Esophagus mucosa (tissue), 1 donor: ENCODE data around the gene ENTPD6. TPM values are rescaled to one million over a fixed set of nuclear protein-coding genes. Genes with fewer than 3 reads are reported as not detected.

Source experiments
- ATAC-seq: fragments of 200-7000 bp; cut with Tn5 transposase; one replicate; pipeline ENCODE4 v1.9.1; 2020
- total RNA-seq: library from RNA; stranded (reverse); gene quantifications from one replicate; pipeline ENCODE4 v1.2.4, GENCODE V29; 2023
- donor health status: DM: yes; HTN: yes; CAD: no.

Gene ENTPD6
- total RNA-seq, 1 donor from 2014 or later = 27.3 TPM

DNA sequence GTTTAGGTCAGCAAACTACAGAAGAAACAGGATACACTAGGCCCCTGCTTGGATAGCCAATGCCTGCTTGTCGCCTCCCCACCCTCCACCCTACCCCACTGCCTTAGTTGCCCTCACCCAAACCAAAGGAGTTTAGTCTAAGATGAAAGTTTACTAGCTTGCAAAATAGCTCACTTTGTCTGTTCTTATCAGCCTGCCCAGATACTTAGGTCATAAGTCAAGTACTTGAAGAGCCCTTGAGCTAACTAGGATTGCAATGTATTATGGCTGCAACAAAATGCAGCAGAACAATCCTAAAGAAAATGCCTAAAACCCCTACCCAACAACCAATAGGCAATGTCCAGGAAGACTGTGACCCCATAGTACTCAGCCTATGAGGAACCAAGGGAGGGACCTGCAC lies 7.3 kb upstream of the ENTPD6 start:
- ATAC-seq = no peak

- ATAC-seq = no peak
Observed at GRCh38 chr20:25191051-25191450, 4.5 kb upstream of the ENTPD6 start.

DNA sequence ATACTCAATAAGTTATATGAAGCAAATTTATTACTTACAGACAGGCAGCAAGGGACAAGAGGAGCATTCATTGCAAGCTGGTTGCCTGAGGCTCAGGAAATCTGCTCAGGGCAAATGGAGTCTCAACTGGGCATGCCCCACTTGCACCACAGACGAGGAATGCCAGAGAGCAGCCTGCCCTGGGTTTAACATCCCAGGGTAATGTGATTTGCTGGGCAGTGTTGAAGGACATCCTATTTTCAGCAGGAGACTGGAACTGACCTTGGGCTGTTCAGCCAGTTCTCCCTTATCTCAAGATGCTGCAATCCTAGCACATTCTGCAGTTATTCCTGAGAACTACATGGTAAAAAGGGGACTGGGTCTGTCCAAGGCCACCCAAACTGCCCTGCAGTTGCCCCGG lies 3.8 kb upstream of the ENTPD6 start:
- no peak for ATAC-seq

DNA sequence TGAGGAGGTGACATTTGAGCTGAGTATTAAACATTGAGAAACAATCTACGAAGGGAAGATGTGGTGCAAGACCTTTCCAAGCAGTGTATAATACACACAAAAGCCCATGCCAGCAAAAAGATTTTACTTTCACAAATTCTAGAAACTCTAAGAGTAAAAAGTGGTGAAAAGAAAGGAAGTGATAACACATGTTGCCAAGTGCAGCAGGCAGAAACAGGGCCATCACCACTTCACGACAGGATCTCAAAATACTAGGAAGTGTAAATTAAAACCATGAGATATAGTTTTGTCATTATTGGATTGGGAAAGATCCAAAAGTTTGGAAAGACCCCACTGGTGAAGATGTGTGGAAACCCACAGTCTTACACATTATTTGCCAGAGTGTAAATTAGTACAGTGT lies 1.7 kb upstream of the ENTPD6 start:
- ATAC-seq = no peak

GRCh38 chr20:25194333-25194972 lies 1.1 kb upstream of the ENTPD6 start:
- ATAC-seq = no peak

DNA sequence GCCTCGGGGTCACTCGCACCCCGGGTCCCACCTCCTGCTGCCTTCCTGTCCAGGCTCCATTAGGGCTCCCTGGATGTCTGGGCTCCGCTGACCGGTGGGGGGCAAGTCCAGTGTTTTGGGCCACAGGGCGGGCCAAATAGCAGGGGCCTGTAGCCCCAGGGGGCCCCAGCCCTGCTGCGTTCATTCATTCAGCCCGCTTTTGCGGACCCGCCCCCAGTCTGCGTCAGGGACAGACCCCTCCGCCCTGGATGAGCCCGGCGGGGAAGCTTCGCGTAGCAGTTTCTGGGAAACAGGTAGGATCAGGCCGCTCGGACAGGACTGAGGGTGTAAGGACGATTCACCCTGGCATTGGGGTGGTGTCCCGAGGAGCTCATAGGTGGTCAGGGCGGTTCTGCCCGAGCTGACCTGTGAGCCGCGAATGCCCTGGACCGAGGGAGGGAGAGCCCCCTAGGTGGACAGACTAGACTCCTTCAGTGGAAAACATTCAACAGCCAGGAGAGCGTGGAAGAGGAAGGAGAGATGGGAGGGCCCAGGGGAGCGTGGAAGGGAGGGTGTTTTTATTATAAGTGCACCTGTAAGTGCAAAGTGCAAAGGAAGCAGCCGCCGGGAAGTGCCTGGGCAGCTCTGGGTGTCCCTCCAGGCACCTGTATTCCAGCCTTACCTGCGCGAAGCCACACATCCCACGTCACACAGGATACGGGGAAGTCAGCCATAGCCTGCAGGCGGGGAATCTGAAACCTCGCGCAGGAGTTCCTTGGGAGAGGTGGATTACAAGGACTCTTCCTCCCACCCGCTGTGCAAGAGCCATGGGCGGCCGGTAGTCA lies 662 bp downstream of the ENTPD6 start:
- ATAC-seq = peak; percentile 52

DNA sequence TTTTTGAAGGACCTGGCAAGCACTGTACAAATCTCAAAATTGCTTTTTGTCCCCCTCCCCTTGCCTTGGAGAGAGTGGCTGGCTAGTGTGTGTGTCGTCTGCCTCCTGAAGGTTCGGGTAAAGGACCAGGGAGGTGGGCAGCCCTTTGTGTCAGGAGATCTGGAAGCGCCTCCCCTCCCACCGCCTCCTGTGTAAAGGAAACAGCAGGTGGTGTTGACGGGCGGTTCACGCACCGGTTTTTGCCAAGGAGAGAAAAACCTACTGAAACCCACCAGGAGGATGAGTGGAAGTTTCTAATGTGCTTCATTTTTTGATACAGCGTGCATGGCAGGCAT lies 1.2 kb downstream of the ENTPD6 start:
- no peak for ATAC-seq

DNA sequence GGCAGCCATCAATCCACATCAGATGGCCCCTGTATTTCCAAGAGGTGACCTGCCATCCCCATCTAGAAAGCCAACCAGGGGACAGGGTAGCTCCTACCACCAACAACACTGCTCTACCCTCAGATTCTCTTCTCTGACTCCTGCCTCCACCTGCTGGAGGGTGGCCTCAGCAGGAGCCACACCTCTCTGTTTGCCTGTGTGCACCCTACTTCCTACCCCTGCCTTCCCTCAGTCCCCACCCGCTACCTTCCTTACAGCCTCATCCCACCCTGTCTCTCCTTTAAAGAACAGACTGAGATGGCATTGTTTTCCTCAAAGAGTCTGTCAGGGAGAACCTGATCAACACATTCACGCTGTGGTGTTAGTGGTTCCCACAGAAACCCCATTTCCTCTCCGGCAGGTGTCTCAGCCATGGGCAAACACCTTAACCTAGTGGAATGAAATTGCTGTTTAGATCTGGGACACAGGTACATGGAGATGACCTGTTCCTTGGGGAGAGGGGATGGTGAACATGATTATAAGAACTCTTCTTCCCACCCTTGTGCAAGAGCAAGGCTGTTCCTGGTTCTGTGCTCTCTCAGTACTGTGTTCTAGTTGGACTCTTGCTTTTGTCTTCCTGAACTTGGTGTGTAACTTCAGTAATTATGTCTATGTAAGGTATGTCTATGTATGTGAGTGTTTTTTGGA lies 1.8 kb downstream of the ENTPD6 start:
- ATAC-seq = no peak

DNA sequence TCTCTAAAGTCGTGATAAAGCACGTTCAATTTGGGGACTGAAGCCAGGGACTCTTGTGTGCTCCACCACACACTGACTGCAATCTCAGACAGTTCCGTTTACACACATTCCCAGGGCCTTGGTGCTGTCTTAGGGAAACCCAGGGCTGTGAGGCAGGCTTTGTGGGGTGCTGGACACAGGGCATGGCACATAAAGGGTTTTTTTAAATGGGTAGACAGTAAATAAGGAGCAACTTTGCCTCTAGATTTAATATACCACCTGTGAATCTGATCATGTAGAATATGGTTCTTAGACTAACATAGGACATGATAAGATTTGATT lies 2.3 kb downstream of the ENTPD6 start:
- ATAC-seq = no peak

- no peak for ATAC-seq
Observed at GRCh38 chr20:25198663-25199383, 3.3 kb downstream of the ENTPD6 start.

DNA sequence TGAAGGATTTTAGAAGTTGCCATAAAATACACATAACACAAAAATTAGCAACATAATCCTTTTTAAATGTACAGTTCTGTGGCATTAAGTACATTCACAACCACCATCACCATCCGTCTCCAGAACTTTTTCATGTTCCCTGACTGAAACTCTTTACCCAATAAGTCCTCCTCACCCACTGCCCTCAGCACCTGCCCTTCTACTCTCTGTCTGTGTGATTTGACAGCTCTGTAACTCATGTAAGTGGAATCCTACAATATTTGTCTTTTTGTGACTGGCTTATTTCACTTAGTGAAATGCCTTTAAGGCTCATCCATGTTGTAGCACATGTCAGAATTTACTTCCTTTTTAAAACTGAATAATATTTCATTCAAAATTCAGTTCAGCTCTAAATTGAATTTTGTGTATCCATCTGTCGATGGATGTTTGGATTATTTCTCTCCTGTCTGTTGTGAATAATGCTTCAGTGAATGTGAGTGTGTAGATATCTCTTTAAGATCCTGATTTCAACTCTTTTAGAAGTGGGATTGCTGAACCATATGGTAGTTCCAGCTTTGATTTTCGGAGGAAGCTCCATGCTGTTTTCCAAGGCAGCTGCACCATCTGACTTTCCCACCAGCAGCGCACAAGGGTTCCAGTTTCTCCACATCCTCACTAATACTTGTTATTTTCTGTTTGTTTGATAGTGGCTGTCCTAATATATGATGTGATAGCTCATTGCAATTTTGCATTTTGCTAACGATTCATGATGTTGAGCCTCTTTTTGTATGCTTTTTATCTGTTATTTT lies 4.2 kb downstream of the ENTPD6 start:
- no peak for ATAC-seq

- no peak for ATAC-seq
Observed at GRCh38 chr20:25203089-25203488, 7.6 kb downstream of the ENTPD6 start.

GRCh38 chr20:25203871-25204320 lies 8.4 kb downstream of the ENTPD6 start:
- ATAC-seq = no peak

- no peak for ATAC-seq
Observed at GRCh38 chr20:25204550-25205276, 9.2 kb downstream of the ENTPD6 start.

- peak; percentile 53 for ATAC-seq
Observed at GRCh38 chr20:25205277-25206062, 10.0 kb downstream of the ENTPD6 start.

DNA sequence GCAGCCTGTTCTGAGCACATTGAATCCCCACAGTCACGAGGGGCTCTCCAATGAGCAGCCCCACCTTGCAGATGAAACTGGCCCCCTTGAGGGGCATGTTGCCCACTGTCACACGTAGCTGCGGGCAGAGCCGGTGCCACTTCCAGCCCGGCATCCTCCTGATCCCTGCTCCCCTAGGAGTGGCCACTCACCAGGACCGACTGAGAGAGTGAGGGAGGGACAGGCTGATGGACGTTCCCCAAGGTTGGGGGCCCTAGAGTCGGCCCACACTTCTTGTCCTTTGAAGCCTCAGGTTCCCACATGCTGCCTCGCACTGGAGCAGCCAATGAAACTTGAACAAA lies 10.5 kb downstream of the ENTPD6 start:
- peak; percentile 14 for ATAC-seq

- ATAC-seq = no peak
Observed at GRCh38 chr20:25206548-25206947, 11.0 kb downstream of the ENTPD6 start.

DNA sequence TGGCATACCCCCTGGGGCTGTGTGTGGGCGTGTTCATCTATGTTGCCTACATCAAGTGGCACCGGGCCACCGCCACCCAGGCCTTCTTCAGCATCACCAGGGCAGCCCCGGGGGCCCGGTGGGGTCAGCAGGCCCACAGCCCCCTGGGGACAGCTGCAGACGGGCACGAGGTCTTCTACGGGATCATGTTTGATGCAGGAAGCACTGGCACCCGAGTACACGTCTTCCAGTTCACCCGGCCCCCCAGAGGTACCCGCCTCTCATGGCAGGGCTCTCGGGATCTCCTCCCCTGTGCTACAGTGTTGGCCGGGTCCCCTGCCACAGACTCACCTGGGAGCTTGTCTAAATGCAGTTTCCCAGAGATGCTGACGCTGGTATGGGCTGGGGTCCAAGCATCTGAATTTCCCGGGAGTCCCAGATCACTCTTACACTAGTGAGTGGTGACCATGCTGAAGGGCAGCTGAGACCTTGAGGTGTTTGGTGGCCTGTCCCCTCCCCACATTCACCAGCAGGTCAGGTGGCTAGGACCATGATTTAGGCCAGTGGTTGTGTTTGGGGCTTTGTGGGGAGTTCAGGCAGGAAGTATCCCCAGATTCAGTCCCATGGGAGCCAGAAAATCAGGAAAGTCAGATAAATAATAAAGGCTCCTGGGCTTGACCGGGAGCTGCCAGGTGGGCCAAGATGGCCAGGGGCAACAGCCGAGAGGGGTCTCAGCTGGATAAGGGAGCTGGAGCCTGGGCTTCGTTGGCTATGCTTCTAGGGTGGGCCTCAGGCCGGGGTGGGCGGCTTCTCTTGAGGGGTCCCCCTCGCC lies 11.8 kb downstream of the ENTPD6 start:
- ATAC-seq = no peak

- no peak for ATAC-seq
Observed at GRCh38 chr20:25207960-25208534, 12.5 kb downstream of the ENTPD6 start.

DNA sequence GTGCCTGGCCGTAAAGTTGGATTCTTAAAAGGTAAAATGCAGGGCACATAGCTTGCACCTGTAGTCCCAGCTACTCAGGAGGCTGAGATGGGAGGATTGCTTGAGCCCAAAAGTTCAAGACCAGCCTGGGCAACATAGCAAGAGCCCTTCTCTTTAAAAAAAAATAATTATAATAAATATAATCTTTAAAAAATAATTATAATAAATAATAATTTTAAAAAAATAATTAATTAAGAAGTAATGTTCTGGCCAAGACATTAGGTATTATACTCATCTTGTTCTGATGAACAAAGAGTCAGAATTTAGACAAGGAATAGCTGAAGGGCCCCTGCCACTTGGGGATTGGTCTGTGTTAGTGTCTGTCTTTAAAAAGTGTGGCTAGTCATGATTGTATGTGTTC lies 13.9 kb downstream of the ENTPD6 start:
- no peak for ATAC-seq
